ENCODE measurements around the gene MARK1. TPM values are rescaled to one million over a fixed set of nuclear protein-coding genes. Genes with fewer than 3 reads are reported as not detected.

MARK1 gene
- total RNA-seq, 1 experiment from 2014 or later: 7.5 TPM

DNA sequence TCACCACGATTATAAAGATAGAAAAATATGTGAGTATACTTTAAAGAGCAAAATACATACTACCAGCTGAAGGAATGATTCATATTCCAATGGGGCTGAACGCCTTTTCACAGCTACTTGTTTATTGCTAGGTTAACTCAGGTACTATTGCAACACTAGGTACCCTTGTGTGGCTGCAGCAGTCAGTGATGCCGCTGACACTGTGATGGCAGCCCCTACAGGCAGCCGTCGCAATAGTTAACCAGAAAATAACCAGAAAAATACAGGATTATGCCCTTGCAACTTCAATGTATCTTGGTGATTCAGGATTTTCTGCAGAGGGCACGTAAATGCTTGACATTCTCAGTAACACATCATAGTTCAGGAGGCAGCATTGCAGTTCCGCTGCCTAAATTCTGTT lies 1.6 kb upstream of the MARK1 start:
- no peaks in the 10 kb centered on the region for H3K9me3 Mint-ChIP-seq (ENCODE audit: unreplicated experiment)
- ChIA-PET POLR2A (interaction anchor here (0.9 to 3.0 kb wide), 7 partner anchors 9 to 230 kb away, joined by 3 to 21 read pairs (median 4); no protein-coding TSS in a partner anchor), CTCF (interaction anchor here (0.8 to 3.5 kb wide), 7 partner anchors 10 to 726 kb away, joined by 3 to 18 read pairs (median 5); no protein-coding TSS in a partner anchor)
- TF ChIP-seq, protein P1, sequence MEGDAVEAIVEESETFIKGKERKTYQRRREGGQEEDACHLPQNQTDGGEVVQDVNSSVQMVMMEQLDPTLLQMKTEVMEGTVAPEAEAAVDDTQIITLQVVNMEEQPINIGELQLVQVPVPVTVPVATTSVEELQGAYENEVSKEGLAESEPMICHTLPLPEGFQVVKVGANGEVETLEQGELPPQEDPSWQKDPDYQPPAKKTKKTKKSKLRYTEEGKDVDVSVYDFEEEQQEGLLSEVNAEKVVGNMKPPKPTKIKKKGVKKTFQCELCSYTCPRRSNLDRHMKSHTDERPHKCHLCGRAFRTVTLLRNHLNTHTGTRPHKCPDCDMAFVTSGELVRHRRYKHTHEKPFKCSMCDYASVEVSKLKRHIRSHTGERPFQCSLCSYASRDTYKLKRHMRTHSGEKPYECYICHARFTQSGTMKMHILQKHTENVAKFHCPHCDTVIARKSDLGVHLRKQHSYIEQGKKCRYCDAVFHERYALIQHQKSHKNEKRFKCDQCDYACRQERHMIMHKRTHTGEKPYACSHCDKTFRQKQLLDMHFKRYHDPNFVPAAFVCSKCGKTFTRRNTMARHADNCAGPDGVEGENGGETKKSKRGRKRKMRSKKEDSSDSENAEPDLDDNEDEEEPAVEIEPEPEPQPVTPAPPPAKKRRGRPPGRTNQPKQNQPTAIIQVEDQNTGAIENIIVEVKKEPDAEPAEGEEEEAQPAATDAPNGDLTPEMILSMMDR (IDR thresholded peaks at IDR 0.05; ENCODE audit: unreplicated experiment): peak; percentile 18
- BruUV-seq (replicated peaks): no TSS peak
- no peak overlapping the region for H3K4me3 Mint-ChIP-seq (ENCODE audit: unreplicated experiment)
- peak; percentile 60 for DNase-seq (ENCODE audit: unreplicated experiment)
- H3K27ac Mint-ChIP-seq (ENCODE audit: low read depth, unreplicated experiment): no peak overlapping the region
- H3K36me3 Mint-ChIP-seq (ENCODE audit: insufficient read depth, unreplicated experiment): no peaks in the 10 kb centered on the region
- intact Hi-C loops (cut with micrococcal nuclease): loop anchor here (5.0 to 10.0 kb wide), 2 partner anchors 99 to 311 kb away; no protein-coding TSS in a partner anchor
- peaks cover 21% of the 10 kb centered on the region for H3K4me1 Mint-ChIP-seq (ENCODE audit: insufficient read depth, unreplicated experiment)
- no peaks in the 10 kb centered on the region for H3K27me3 Mint-ChIP-seq (ENCODE audit: insufficient read depth, unreplicated experiment)

DNA sequence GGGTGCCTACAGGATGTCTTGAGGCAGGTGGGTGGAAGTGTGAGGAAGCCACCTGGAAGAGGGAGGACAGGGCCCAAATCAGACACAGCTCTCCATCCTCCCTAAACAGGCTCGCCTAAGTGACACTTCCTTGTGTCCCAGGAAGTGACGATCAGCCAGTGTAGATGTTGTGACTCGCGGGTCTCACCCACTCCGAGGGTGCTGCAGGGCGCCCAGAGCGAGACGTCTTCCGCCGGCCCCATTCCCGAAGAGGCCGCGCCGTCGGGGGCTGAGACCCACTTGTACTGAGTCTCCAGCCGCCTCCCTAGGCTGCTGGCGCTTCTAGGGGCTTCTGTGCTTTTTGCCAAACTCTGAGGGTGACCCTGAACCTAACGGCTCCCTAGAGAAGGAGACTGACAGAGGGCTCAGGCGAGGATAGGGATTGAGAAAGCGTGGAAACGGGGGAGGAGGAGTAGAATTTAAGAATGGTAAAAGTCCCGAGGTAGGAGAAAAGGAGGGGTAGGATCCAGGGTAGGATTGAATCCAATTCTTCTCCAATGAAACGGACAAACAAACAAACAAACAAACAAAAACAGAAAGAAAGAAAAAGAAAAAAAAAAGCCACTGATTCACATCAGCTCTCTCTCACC lies 543 bp upstream of the MARK1 start:
- H3K27ac Mint-ChIP-seq (ENCODE audit: low read depth, unreplicated experiment): peak overlapping the region; percentile 66
- no peaks in the 10 kb centered on the region for H3K36me3 Mint-ChIP-seq (ENCODE audit: insufficient read depth, unreplicated experiment)
- no peaks in the 10 kb centered on the region for H3K27me3 Mint-ChIP-seq (ENCODE audit: insufficient read depth, unreplicated experiment)
- CTCF ChIA-PET: interaction anchor here (0.6 to 3.5 kb wide), 5 partner anchors 23 to 298 kb away, joined by 3 to 18 read pairs (median 3); no protein-coding TSS in a partner anchor
- peak overlapping the region; percentile 76 for H3K4me3 Mint-ChIP-seq (ENCODE audit: unreplicated experiment)
- TF ChIP-seq, protein P1 (IDR thresholded peaks at IDR 0.05; ENCODE audit: unreplicated experiment): no peak
- BruUV-seq (replicated peaks): no TSS peak
- peak; percentile 17 for DNase-seq (ENCODE audit: unreplicated experiment)
- POLR2A ChIA-PET: interaction anchor here (0.6 to 3.0 kb wide), 9 partner anchors 10 to 1901 kb away, joined by 3 to 21 read pairs (median 3); no protein-coding TSS in a partner anchor
- H3K9me3 Mint-ChIP-seq (ENCODE audit: unreplicated experiment): no peaks in the 10 kb centered on the region
- peaks cover 21% of the 10 kb centered on the region for H3K4me1 Mint-ChIP-seq (ENCODE audit: insufficient read depth, unreplicated experiment)
- intact Hi-C loops (cut with micrococcal nuclease): loop anchor here (5.0 to 10.0 kb wide), 2 partner anchors 100 to 313 kb away; no protein-coding TSS in a partner anchor

DNA sequence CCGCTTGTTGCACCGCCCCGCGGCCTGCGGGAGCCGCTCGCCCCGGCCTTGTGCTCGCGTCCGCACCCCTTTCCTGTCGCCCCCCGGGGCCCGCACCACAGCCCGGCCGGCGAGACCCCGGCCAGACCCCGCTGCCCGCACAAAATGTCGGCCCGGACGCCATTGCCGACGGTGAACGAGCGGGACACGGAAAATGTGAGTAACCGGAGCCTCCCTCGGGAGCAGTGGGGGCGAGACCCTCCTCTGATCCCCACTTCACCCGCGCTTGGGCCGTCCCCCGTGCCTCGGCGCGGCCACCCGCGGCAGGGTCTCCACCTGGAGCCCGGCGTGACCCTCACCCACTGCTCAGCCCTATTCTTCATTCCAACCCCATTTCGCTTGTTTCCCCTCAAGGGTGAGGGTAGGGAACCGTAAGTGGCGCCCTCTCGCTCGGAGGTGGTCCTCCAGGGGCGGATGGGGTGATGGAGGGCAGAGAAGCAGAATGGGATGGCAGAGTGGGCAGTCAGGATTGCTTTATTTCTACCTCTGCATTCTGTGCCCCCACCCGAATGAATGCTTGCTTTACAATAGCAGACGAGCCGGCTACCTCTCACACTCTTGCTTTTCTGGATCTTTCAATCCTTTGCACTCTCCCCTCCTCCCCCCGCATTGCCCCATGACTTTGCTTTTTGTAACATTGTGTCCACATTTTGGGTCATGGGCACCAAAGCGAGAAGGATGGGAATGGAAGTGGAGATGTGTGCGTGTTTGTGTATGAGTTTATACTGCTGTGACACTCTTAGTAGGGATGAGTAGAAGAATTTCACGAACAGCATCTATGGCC lies 954 bp downstream of the MARK1 start:
- H3K27me3 Mint-ChIP-seq (ENCODE audit: insufficient read depth, unreplicated experiment): no peaks in the 10 kb centered on the region
- H3K36me3 Mint-ChIP-seq (ENCODE audit: insufficient read depth, unreplicated experiment): no peaks in the 10 kb centered on the region
- ChIA-PET POLR2A (interaction anchor here (0.7 to 1.4 kb wide), 3 partner anchors 12 to 313 kb away, joined by 3 to 6 read pairs (median 3); no protein-coding TSS in a partner anchor), CTCF (interaction anchor here (0.6 to 2.5 kb wide), 5 partner anchors 9 to 233 kb away, joined by 3 to 9 read pairs (median 3); no protein-coding TSS in a partner anchor)
- H3K9me3 Mint-ChIP-seq (ENCODE audit: unreplicated experiment): peaks cover 9% of the 10 kb centered on the region
- peak overlapping the region; percentile 76 for H3K4me3 Mint-ChIP-seq (ENCODE audit: unreplicated experiment)
- no TSS peak for BruUV-seq (replicated peaks)
- peaks cover 21% of the 10 kb centered on the region for H3K4me1 Mint-ChIP-seq (ENCODE audit: insufficient read depth, unreplicated experiment)
- intact Hi-C loops (cut with micrococcal nuclease): loop anchor here (1.0 to 10.0 kb wide), 6 partner anchors 102 to 314 kb away; no protein-coding TSS in a partner anchor
- peak; percentile 31 for DNase-seq (ENCODE audit: unreplicated experiment)
- TF ChIP-seq, protein P1 (IDR thresholded peaks at IDR 0.05; ENCODE audit: unreplicated experiment): no peak
- peak overlapping the region; percentile 66 for H3K27ac Mint-ChIP-seq (ENCODE audit: low read depth, unreplicated experiment)

Measured in MCF 10A (cell line).